Gastrocnemius medialis (tissue), 4 donors: ENCODE measurements around the gene MYO18B.

ENCODE experiments used
- POLR2A ChIP-seq, 2 donors: fragments of 450-650 bp; IDR thresholded peaks; one replicate each; pipeline ENCODE4 v1.6.1; 2017; ENCODE audit warnings: antibody characterized with exemption in 2 of 2, mild to moderate bottlenecking in 2 of 2, moderate library complexity in 2 of 2
- TF ChIP-seq, protein P1 (sequence below), 5 experiments: fragments of 450-650 bp in 3 of 5; fragments of 200-600 bp in 2 of 5; sonication (generic) in 2 of 5; IDR thresholded peaks in 4 of 5; conservative IDR thresholded peaks in 1 of 5; 1 replicate in 4 of 5; 2 replicates in 1 of 5; pipeline ENCODE4 v1.5.1; 2016 to 2019; ENCODE audit warnings: antibody characterized with exemption in 5 of 5, mild to moderate bottlenecking in 3 of 5, moderate library complexity in 3 of 5

DNA sequence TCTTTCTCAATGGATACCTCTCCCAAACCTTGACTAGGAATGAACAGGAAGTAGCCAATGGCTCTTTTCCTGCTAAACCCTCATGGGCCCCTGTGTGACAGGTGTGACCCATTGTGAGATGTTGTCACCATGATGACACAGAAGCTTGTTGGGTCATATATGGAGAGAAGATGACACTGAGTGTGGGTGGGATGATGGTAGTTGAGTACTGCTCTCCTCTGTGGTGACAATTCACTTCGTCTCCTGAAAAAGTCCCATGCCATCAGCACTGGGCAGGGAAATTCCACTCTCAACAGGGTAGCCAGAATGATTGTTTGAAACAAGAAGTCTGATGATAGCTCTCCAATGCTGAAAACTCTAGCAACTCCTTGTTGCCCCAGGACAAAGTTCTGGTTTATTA, 333.3 kb downstream of the MYO18B start:
- no peak for TF ChIP-seq POLR2A (IDR thresholded peaks at IDR 0.05)
- TF ChIP-seq, protein P1, sequence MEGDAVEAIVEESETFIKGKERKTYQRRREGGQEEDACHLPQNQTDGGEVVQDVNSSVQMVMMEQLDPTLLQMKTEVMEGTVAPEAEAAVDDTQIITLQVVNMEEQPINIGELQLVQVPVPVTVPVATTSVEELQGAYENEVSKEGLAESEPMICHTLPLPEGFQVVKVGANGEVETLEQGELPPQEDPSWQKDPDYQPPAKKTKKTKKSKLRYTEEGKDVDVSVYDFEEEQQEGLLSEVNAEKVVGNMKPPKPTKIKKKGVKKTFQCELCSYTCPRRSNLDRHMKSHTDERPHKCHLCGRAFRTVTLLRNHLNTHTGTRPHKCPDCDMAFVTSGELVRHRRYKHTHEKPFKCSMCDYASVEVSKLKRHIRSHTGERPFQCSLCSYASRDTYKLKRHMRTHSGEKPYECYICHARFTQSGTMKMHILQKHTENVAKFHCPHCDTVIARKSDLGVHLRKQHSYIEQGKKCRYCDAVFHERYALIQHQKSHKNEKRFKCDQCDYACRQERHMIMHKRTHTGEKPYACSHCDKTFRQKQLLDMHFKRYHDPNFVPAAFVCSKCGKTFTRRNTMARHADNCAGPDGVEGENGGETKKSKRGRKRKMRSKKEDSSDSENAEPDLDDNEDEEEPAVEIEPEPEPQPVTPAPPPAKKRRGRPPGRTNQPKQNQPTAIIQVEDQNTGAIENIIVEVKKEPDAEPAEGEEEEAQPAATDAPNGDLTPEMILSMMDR (IDR thresholded peaks at IDR 0.05 in 4 of 5, conservative IDR thresholded peaks at IDR 0.05 in 1 of 5), result no peak
